Raji (cell line): ENCODE results near the gene APP.

ENCODE experiments used
- POLR2A ChIP-seq: IDR thresholded peaks from 2 replicates; pipeline ENCODE4 v1.6.1; 2011; ENCODE audit warnings: low read depth, low read length, control low read depth; ENCODE audit not compliant: insufficient read depth

The APP gene

GRCh38 chr21:25893191-25893590, 277.4 kb downstream of the APP start:
- no peak for TF ChIP-seq POLR2A

GRCh38 chr21:25891596-25891995, 279.0 kb downstream of the APP start:
- no peak for TF ChIP-seq POLR2A

GRCh38 chr21:25890001-25890400, 280.6 kb downstream of the APP start:
- no peak for TF ChIP-seq POLR2A

GRCh38 chr21:25888711-25889110, 281.9 kb downstream of the APP start:
- TF ChIP-seq POLR2A: no peak

GRCh38 chr21:25887646-25888306, 282.8 kb downstream of the APP start:
- no peak for TF ChIP-seq POLR2A

- TF ChIP-seq POLR2A: no peak
These were observed 283.4 kb downstream of the APP start for GRCh38 chr21:25887166-25887565.

- TF ChIP-seq POLR2A: no peak
These were observed 284.7 kb downstream of the APP start for GRCh38 chr21:25885880-25886279.

GRCh38 chr21:25885405-25885804, 285.2 kb downstream of the APP start:
- no peak for TF ChIP-seq POLR2A

GRCh38 chr21:25884311-25884710, 286.3 kb downstream of the APP start:
- no peak for TF ChIP-seq POLR2A

GRCh38 chr21:25881524-25882376, 288.8 kb downstream of the APP start:
- no peak for TF ChIP-seq POLR2A

GRCh38 chr21:25879203-25879602, 291.4 kb downstream of the APP start:
- no peak for TF ChIP-seq POLR2A

- TF ChIP-seq POLR2A: no peak
These were observed 292.2 kb downstream of the APP start for GRCh38 chr21:25878344-25878743.

GRCh38 chr21:25872271-25872670, 298.3 kb downstream of the APP start:
- no peak for TF ChIP-seq POLR2A

GRCh38 chr21:25871566-25871965, 299.0 kb downstream of the APP start:
- TF ChIP-seq POLR2A: no peak

- no peak for TF ChIP-seq POLR2A
These were observed 300.5 kb downstream of the APP start for GRCh38 chr21:25870084-25870483.

GRCh38 chr21:25867061-25867460, 303.5 kb downstream of the APP start:
- TF ChIP-seq POLR2A: no peak
